Chondrocyte (in vitro differentiated cells): ENCODE data around the gene CAPN8. TPM values are rescaled to one million over a fixed set of nuclear protein-coding genes. Genes with fewer than 3 reads are reported as not detected.
"Not testable (repeated sequence)": the region's sequence is repeated elsewhere in the genome, so short reads cannot be mapped to it uniquely, and the experiment has no call there.

Experiments
- DNase-seq: peaks from one replicate; pipeline ENCODE4 v3.0.0; 2021; ENCODE audit warnings: mixed read lengths, low spot score
- H3K27ac Mint-ChIP-seq: one replicate; pipeline ENCODE4 v1.8.0; 2021; ENCODE audit warnings: mild to moderate bottlenecking, moderate library complexity, mixed read lengths; ENCODE audit not compliant: unreplicated experiment
- H3K27me3 Mint-ChIP-seq: 2 replicates; pipeline ENCODE4 v1.8.0; 2021; ENCODE audit warnings: low read depth, mixed read lengths
- H3K36me3 Mint-ChIP-seq: 2 replicates; pipeline ENCODE4 v1.8.0; 2021; ENCODE audit warnings: low read depth, mixed read lengths
- H3K4me1 Mint-ChIP-seq: 2 replicates; pipeline ENCODE4 v1.8.0; 2021; ENCODE audit warnings: low read depth, mild to moderate bottlenecking, mixed read lengths
- H3K4me3 Mint-ChIP-seq: one replicate; pipeline ENCODE4 v1.8.0; 2021; ENCODE audit warnings: mild to moderate bottlenecking, moderate library complexity, mixed read lengths; ENCODE audit not compliant: unreplicated experiment
- H3K9me3 Mint-ChIP-seq: 2 replicates; pipeline ENCODE4 v1.8.0; 2021; ENCODE audit warnings: low read depth, mixed read lengths
- total RNA-seq: library from RNA; stranded (reverse); gene quantifications from 3 replicates; pipeline ENCODE4 v1.2.1, GENCODE V29; 2021
- TF ChIP-seq, protein P1 (sequence below): fragments of 200-600 bp; sonication (generic); IDR thresholded peaks from 2 replicates; pipeline ENCODE4 v1.5.0; 2021; ENCODE audit warnings: antibody characterized with exemption, mild to moderate bottlenecking, moderate library complexity

The CAPN8 gene
- total RNA-seq, 1 donor from 2014 or later: not detected

DNA sequence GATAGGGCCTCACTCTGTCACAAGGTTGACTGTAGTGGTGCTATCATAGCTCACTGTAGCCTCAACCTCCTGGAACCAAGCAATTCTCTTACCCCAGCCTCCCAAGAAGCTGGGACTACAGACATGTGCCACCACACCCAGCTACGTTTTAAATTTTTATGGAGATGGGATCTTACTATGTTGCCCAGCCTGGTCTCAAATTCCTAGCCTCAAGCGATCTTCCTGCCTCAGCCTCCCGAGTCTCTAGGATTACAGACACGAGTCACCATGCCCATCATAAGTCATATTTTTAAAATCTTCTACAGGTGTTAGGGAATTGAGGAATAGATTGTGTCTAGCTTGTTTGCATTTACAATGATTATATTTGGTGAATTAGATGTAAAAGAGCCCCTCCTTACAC, 145.3 kb downstream of the CAPN8 start:
- Mint-ChIP-seq H3K9me3 (peaks cover 12% of the 10 kb centered on the region), H3K36me3 (peaks cover 2% of the 10 kb centered on the region), H3K27me3 (peaks cover 21% of the 10 kb centered on the region), H3K4me3 (no peak overlapping the region), H3K27ac (no peak overlapping the region), H3K4me1 (no peaks in the 10 kb centered on the region)
- DNase-seq: no peak
- TF ChIP-seq, protein P1, sequence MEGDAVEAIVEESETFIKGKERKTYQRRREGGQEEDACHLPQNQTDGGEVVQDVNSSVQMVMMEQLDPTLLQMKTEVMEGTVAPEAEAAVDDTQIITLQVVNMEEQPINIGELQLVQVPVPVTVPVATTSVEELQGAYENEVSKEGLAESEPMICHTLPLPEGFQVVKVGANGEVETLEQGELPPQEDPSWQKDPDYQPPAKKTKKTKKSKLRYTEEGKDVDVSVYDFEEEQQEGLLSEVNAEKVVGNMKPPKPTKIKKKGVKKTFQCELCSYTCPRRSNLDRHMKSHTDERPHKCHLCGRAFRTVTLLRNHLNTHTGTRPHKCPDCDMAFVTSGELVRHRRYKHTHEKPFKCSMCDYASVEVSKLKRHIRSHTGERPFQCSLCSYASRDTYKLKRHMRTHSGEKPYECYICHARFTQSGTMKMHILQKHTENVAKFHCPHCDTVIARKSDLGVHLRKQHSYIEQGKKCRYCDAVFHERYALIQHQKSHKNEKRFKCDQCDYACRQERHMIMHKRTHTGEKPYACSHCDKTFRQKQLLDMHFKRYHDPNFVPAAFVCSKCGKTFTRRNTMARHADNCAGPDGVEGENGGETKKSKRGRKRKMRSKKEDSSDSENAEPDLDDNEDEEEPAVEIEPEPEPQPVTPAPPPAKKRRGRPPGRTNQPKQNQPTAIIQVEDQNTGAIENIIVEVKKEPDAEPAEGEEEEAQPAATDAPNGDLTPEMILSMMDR: no peak

DNA sequence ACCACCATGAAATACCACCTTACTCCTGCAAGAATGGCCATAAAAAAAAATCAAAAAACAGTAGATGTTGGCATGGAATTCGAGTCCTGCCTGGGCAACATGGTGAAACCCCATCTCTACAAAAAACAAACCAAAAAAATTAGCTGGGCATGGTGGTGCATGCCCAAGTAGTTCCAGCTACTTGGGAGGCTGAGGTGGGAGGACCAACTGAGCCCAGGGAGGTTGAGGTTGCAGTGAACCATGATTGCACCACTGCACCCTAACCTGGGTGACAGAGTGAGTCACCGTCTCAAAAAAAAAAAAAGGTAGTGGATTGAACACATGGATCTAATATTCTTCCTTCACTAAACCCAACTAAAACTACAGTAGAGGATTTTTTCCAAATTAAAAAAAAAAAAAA, 146.4 kb downstream of the CAPN8 start:
- no peak for DNase-seq
- H3K4me3 Mint-ChIP-seq: no peak overlapping the region
- peaks cover 2% of the 10 kb centered on the region for H3K36me3 Mint-ChIP-seq
- TF ChIP-seq, protein P1: no peak
- peaks cover 32% of the 10 kb centered on the region for H3K27me3 Mint-ChIP-seq
- no peaks in the 10 kb centered on the region for H3K4me1 Mint-ChIP-seq
- peaks cover 12% of the 10 kb centered on the region for H3K9me3 Mint-ChIP-seq
- no peak overlapping the region for H3K27ac Mint-ChIP-seq

DNA sequence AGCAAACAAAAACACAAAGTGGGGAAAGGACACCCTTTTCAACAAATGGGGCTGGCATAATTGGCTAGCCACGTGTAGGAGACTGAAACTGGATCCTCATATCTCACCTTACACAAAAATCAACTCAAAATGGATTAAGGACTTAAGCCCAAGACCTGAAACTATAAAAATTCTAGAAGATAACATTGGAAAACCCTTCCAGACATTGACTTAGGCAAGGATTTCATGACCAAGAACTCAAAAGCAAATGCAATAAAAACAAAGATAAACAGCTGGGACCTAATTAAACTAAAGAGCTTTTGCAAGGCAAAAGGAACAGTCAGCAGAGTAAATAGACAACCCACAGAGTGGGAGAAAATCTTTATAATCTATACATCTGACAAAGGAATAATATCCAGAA, 146.9 kb downstream of the CAPN8 start:
- H3K27ac Mint-ChIP-seq, H3K4me3 Mint-ChIP-seq, H3K4me1 Mint-ChIP-seq, H3K36me3 Mint-ChIP-seq, DNase-seq: not testable (repeated sequence)
- H3K27me3 Mint-ChIP-seq: peaks cover 31% of the 10 kb centered on the region
- peaks cover 12% of the 10 kb centered on the region for H3K9me3 Mint-ChIP-seq

DNA sequence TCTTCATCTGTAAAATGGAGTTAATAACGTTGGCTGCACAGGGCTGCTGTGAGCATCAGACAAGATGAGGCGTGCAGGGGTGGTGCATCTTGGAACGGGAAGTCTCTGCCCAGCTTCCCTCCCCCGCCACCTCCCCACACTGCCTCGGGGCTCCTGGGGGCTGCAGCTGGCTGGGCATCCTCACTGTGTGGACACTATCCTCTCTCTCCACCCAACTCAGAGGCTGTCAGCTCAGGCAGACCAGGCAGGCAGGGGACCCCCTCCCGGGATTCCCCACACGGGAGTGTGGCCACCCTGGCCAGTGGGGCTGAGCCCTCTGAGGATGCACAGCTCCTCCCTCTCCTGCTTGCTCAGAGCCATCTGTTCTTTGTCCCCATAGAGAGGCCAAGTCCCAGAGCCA, 149.6 kb downstream of the CAPN8 start:
- no peak overlapping the region for H3K4me3 Mint-ChIP-seq
- no peak for DNase-seq
- TF ChIP-seq, protein P1: no peak
- no peaks in the 10 kb centered on the region for H3K36me3 Mint-ChIP-seq
- peaks cover 40% of the 10 kb centered on the region for H3K27me3 Mint-ChIP-seq
- no peak overlapping the region for H3K27ac Mint-ChIP-seq
- H3K9me3 Mint-ChIP-seq: peaks cover 12% of the 10 kb centered on the region
- no peaks in the 10 kb centered on the region for H3K4me1 Mint-ChIP-seq

DNA sequence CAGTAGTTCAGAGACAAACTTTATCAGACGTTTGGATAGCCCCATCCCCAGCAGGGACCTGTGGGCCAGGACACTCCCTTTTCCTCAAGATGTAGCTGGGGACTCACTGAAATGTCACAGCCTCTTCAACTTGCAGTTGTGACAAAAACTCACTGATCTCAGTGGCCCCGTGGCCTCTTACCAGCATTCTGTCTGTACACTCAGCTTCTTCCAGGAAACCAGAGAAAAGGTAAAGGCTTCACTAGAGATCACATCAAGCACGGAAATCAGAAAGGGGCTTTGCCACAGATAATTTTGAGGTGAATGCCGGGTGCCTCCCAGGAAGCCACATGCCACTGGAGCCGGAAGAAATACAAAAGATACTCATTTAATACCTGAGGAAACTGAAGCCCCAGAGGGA, 150.1 kb downstream of the CAPN8 start:
- TF ChIP-seq, protein P1: no peak
- H3K9me3 Mint-ChIP-seq: peaks cover 12% of the 10 kb centered on the region
- H3K36me3 Mint-ChIP-seq: no peaks in the 10 kb centered on the region
- H3K27ac Mint-ChIP-seq: no peak overlapping the region
- H3K27me3 Mint-ChIP-seq: peaks cover 40% of the 10 kb centered on the region
- no peak overlapping the region for H3K4me3 Mint-ChIP-seq
- no peak for DNase-seq
- no peaks in the 10 kb centered on the region for H3K4me1 Mint-ChIP-seq

DNA sequence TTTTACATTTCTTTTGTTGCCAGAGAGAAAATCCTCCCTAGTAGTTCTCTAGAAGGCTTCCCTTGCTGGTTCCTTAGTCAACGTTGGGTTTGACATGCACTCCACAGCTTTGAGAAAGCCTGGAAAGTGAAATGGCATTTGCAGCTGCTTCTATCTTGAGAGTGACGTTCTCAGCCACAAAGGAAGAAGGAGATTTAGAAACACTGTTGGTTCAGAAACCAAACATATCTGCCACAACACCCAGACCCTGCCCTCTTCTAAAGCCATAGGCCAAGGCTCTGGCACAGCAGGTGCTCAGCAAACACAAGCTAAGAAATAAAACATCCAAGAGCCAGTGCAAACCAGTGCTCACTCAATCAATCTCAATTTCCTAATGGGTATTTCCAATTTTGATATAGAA, 150.9 kb downstream of the CAPN8 start:
- H3K36me3 Mint-ChIP-seq: no peaks in the 10 kb centered on the region
- H3K9me3 Mint-ChIP-seq: peaks cover 15% of the 10 kb centered on the region
- peaks cover 40% of the 10 kb centered on the region for H3K27me3 Mint-ChIP-seq
- no peak overlapping the region for H3K4me3 Mint-ChIP-seq
- H3K4me1 Mint-ChIP-seq: no peaks in the 10 kb centered on the region
- no peak for DNase-seq
- TF ChIP-seq, protein P1: no peak
- no peak overlapping the region for H3K27ac Mint-ChIP-seq
